ENCODE measurements around the gene MYADML2.
"Not testable (repeated sequence)": the region's sequence is repeated elsewhere in the genome, so short reads cannot be mapped to it uniquely, and the experiment has no call there.

MYADML2 gene

DNA sequence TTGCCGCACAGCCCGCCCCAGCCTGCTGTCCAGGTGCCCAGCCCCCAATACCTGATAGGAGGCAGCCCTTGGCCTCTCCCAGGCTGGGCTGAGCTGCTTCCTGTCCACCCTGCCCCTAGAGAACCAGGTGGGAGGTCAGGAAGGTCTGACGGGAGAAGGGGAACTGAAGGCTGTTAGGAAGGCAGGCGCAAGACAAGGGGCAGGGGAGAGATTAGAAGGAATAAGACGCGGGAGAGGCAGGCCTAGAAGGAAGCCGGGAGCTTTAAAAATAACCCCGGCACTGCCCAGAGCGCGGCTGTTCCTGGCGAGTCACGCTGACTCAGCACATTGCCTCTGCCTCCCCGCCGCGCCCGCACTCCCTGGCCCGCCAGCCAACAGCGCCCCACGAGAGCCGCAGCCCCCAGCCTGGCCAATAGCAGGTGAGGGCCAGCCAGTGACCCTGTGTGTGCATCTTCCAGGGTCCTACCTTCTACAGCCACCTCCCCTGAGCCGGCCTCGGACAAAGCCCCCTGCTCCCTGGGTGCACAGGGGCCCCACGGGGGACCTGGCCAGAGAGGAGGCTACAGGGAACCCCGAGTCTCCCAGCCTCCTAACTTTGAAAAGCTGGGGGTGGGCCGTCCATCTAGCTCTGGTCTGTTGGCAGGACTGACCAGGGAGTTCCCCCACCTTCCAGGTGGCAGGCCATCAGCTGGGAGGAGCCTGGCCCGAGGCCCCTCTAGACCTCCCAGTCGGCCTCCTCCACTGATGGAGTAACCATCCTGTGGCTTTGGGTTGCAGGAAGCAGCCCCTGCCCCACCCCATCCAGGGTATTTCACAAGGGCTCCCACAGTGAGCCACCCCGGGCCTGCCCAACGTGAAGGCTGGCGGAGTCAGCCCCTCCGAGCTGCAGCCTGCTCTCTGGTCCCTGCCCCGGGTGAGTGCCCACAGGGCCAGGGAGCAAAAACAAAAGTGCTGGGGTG lies 23.5 kb downstream of the MYADML2 start:
- DNase-seq, result no peak

DNA sequence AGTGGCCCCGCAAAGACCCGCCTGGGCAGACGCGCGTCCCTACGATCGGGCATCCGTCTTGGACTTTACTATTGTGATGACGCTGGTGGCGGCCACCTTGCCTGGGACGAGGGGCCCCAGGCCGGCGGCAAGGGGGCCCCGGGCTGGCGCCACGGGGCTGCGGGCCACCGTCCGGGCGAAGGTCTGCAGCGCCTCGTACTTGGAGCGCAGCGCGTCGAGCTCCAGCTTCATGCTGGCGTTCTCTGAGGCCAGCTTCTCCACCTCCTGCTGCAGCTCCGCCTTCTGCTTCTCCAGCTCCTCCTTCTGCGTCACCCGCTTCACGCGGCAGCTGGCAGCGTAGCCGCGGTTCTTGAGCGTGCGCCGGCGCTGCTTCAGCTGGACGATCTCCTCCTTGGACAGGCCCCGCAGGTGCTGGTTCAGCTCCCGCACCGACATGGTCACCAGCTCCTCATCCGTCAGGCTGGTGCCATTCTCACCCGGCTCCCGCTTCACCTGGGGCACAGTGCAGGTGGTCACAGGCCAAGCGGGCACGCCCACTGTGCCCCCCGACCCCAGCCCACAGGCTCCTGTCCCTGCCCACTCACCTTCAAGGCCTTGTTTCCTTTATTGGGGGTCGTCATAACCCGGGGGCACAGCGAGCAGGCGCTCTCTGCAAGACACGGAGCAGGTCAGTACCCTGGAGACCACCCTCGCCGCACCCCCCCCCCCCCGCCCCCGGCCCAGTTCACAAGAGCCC lies 24.3 kb downstream of the MYADML2 start:
- DNase-seq, result no peak

DNA sequence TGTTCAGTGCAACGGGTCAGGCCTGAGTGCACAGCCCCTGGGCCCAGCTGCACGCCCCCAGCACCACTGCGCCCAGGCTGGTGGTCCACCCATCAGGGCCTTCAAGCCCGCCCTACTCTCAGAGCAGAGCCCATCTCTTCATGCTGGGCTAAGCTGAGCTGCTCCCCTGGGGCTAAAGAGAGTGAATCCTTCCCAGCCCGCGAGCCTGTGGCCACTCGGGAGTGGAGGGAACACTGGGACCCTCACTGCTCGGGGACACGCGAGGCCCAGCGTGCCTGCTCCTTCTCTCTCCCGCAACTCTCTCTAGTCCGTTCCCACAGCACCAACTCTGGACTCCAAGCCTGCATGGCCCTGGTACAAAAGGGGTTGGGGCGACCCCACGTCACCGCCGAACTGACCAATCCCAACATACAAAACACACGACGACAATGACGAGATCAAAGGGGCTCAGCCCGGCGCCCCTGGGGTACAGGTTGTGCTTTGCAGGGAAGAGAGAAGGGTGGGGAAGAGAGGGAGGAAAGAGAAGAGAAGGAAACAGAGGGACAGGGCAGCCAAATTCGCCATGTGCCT lies 25.0 kb downstream of the MYADML2 start:
- DNase-seq, result no peak

DNA sequence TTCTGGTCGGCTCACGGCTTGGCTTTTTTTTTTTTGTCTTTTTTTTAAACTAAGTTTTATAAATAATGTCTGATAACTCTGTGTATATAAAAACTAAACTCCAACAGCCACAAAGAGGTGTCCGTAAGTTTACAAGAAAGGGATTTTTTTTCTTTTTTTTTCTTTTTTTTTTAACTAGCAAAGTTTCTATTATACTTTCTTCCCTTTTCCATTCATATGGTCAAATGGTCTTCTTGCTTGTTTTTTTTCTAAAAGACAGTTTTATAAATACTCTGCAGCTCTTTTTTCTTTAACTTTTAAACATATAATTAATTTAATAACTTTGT lies 25.5 kb downstream of the MYADML2 start:
- DNase-seq, result no peak

DNA sequence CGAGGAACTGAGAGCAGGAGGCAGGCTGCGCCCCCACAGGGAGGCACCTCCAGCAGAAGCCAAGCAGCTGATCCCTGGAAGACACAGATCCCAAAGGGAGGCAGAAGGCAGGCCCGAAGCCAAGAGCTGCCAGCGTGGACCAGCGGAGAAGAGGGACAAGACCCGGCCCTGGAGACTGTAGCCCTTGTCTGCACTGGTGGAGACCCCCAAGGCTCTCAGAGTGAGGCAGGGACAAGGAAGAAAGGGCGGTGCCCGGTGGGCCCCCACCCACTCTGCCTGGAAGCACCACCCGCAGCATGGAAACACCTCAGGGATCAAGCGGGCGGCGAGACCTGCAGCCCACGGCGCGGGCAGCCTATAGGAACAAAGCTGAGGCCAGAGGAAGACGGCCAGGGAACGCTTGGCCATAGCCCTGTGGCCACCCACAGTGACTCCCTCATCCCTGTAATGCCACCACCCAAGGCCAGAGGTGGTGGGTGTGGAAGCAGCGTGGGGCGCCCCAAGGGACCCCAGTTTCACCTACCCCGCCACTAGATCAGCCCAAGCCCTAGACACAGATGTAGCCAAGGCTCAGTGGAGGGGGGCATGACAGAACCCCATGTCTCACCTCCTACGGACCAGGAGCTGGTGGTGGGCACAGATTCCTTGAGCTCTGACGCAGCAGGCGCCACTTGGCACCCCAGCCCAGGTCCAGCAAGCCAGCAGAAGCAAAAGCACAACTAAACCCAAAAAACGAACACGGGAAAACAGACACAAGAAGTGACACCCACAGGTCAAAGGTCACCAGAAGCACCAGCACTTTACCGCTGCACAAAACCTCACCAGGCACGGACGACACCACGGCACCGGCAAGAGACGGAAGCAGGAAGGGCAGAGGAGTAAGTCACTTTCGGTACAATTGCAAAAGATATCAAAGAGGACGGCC lies 26.2 kb downstream of the MYADML2 start:
- no peak for DNase-seq

DNA sequence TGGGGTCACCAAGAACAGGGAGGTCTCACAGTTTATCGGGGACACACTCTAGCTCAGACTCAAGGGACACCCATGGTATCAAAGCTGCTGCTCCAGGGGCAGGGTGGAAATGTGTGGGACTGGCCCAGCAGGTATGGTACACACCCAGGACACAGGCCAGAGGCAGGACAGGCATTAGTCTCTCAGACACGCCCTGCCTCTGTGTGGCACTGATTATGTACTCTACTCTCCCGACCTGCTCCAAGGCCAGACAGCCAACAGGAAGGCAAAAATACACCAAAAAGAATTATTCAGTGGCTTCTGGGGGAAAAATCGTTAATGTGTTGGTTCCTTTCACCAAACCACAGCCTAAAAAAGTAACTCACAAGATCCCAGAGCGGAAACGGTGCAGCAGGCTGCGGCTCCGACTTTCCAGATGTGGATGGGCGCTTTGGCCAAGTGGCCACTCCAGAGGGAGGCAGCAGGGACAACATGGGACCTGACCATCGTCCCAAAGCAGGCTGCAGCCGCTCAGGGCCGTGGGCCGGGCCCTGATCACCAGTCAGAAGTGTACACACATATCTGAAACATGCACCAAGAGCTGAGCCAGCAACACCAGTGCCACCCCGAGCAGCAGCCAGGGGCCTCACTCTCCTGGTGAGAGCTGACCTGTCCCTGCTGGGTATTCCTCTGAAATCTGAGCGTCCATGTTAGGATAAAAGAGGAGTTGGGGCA lies 28.0 kb downstream of the MYADML2 start:
- no peak for DNase-seq

DNA sequence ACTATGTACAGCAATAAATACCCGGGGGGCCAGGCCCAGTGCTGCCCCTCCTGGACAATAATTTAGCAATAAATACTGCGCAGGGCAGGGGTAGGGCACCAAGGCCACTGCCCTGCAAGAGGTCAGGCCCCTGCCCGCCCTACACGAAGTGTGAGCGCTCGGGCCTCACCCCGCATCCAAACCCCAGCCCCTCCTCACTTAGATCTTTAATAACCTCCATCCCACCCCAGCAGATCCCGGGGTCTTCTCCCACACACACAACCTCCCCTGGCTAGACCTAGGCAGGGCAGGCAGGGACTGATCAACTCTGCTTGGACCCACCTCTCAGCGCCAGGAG lies 28.7 kb downstream of the MYADML2 start:
- DNase-seq, result not testable (repeated sequence)

DNA sequence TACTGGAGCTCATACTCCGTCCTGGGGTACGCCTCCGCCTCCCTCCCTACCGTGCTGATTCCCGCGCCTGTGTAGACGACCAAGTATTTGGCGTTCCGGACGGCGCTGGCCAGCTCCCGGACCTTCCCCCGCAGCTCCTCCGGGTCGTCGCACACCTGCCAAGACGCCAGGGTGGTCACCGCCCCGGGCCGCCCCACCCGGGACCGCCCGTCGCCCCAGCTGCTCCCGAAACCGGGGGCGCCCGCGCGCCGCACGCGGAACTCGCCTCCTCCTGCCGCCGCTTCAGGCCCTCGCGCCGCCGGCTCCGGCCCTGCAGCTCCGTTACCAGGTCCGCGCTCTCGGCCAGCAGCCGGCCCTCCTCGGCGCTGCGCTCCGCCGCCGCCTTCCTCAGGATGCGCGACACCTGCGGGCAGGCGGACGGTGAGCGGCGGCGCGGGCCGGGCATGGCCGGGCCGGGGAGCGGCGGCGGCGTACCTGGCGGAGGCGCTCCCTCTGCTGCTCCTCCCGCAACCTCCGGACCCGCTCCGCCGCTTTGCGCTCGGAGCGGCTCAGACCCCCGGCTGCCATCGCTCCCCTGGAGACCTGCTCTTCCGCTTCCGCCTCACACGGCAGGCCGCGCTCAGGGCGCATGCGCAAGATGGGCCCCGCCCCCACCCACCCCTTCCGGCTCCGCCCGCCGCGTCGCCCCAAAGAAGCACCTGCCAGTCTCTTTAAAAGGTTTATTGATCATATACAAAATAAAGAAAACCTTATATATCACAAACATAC lies 29.3 kb downstream of the MYADML2 start, which contains the start of gene SIRT7:
TSS of gene SIRT7 (minus strand) at position 612 of the 768 bp plus-strand sequence. CDS start at position 567, 45 bp downstream.
- peak; percentile 69 to 74 for DNase-seq

DNA sequence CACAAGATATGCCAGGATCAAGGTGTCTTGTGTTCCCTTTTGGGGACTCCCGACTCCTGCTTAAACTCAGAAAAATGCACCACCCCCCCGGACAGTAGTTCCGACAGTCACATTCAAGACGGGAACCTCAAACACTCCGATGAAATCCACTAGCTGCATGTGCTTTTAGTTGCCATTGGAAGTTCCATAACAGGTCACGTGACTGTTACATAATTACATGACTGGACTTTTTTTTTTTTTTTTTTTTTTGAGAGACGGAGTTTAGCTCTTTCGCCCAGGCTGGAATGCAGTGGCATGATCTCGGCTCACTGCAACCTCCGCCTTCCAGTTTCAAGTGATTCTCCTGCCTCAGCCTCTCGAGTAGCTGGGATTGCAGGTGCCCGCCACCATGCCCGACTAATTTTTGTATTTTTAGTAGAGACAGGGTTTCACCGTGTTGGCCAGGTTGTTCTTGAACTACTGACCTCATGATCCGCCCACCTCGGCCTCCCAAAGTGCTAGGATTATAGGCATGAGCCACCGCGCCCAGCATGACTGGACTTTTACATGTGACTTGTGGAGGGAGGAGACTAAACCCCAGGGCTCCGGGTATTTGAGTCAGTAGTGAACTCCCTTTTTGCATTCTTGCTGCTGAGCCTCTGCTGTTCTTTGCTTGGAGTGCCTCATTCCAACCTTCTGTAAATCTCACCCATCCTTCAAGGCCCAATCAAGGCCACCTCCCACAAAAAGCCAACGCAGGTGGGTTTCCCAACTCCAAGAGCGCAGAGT lies 30.6 kb downstream of the MYADML2 start:
- DNase-seq, result no peak

DNA sequence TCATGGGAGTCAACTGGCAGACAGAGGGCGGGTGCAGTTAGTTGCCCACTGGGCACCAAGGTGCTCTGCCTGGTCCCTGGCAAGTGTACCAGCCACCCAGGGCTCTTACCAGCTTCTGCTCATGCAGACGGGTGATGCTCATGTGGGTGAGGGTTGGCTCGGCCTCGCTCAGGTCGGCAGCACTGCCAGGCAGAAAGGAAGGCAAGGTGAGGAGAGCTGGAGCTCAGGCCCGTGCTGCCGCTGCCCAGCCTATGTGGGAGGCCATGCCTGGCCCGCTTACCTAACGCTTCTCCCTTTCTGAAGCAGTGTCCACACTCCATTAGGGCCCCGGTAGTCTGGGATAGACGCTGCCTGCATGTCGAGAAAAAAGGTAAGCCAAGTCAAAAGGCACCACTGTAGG lies 31.7 kb downstream of the MYADML2 start:
- no peak for DNase-seq

DNA sequence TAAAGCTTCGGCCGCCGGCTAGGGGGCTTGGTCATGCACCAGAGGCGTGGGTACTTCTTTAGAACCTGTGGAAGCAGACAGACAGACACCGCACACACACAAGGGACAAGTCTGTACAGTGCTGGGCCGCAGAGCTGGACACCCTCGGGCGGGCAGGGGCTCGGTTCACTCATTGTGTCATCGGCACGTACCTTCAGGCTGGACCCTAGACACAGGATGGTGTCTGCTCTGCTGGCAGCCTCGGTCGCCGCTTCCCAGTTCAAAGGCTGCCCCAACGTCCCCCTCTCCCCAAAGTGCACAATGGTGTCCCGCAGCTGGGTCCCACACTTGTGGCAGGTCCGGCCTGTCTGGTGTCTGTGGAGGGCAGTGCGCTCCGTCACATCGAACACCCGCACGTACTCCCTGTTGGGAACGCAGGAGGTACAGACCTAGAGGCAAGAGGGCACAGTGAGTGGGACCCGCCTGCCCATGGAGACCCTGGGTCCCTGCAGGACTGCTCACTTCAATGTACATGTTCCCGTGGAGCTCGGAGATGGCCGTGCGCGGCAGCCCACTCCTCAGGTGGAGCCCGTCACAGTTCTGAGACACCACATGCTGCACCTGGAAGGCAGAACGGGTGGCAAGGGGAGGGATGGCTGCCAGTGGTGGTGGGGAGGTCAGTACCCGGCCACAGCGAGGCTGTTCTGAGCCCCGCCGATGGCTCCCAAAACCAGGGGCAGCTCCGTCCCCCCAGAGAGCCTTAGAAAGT lies 32.8 kb downstream of the MYADML2 start:
- no peak for DNase-seq

DNA sequence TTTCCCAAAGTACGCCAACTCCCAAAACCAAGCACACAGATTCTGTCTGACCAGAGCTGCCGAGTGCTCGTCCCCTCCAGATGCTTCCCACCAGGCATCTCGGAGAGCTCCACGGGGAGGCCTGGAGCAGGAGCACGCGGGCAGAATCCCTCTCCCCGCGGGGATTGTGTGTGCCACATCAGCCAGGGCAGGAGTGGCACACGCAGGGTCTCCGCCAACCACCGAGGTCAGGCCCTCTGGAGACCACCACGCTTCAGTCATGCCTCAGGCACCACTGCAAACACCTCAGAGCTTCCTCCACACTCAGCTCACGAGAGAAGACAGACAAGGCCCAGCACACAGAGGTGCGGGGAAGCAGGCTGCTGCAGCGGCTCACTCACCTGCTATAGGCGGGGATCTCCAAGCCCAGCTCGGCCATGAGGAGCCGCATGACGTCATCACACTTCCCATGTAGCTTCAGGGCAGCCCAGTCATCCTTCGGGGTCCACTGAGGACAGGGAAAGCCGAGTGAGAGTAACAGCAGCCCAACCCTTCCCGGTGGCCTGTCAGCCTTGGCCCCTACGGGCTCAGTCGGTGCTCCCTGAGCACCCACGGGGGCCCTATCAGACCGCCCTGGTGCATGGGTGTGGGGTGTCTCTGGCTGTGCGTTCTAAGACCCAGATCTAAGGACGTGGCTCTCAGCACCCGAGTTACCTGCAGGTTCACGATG lies 33.5 kb downstream of the MYADML2 start:
- no peak for DNase-seq

DNA sequence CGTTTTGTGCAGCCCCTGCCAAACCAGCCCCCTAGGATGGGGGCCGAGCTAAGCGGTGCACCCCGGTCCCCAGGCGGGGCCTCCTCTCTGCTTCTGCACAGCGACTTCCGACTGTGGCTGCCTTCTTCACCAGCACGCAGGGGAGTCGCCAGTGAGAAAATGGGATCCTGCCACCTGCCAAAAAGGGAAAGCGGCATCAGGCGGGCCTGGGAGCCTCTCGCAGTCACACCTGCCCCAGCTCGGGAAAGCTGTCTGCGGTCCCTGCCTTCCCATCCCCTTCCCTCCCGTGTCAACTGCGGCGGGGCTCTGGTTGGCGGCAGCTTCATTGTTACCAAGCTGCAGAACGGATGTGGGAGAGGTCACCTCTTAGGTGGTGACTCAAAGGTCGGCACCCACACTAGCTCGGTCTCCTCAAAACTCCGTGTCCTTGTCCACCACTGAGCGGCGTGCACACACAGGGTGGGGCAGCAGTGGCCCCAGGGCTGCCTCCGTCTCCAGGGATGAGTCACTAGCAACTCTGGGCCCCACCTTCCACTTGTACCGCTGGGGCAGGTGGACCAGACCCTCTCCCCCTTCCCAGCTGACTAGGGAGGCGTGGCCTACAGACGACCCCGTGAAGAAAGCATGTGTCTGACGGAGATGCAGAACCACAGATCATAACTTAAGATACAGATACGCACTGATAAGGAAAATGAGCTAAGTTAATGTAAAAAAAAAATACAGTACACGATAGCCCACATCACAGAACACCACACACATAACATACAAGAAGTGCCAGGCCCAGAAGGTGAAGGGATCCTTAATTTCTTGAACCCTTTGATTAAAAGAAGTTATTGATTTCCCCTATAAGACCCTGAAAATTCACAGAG lies 34.4 kb downstream of the MYADML2 start:
- no peak for DNase-seq

DNA sequence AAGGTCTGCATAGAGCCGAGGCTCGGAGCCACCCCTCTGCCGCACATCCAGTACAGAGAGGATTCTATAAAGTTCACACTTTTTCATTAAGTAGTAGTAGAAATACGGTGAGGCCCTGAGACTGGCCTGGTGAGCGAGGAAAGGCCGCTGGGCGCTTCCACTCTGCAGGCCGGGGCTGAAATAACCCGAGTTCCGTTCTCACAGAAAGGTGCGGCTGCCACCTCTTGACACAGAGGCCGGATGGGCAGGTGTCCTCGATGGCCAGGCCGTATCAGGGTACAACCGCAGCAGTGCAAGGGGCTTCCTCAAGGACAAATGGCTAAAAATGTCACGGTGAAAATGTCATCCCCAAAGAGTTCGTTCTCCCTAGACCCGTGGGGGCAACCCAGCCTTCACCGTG lies 35.1 kb downstream of the MYADML2 start:
- no peak for DNase-seq

DNA sequence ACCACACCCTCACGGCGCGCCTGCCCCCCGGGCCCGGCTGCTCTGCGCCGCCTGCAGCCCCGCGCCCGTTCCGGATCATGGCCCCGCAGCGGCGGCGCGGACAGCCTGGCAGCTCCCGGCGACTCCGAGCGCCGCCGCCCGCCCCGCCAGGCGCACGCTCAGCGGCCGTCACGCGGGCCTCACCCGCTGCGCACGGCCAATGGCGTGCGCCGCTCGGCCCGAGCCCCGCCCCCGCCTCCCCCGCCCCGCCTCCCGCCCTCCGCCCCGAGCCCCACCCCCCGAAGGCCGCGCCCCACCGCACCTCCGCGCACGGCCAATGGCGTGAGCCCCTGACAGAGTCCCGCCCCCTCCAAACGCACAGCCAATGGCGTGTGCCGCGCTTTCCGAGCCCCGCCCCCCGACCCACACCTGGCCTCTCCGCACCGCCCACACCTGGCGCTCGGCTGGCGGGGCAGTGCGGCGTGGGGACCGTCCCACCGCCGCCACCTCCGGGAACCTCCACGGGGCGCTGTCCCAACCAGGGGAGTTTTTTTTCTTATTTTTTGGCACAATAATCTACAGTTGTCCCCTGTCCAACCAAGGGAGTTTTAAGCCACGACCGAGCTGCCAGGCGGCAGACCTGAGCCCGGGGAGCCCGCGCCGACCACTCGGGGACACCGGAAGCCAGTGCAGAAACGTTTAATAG lies 35.6 kb downstream of the MYADML2 start, which contains the start of gene PCYT2:
TSS of gene PCYT2 (minus strand) at position 123 of the 685 bp plus-strand sequence. CDS start at position 79, 44 bp downstream.
- peak; percentile 91 to 93 for DNase-seq

DNA sequence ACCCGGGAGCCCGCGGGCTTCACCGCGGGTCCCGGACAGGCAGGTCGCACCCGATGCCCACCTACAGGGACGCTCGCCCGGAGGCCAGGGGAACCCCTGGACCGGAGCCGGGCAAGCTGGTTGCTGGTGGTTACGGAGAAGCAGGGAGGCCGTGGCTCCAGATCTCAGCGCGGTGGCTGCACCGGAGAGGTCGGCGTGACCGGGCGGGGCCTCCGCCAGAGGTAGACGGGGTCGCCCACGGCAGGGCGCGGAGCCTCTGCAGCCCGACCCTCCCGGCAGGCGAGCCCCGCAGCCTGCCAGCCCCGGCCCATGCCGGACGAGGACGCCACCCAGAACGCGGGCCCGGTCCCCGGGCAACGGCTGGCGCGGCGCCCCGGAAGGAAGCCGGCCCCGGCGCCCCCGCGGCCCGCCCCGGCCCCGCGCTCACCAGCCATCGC lies 36.2 kb downstream of the MYADML2 start:
- DNase-seq, result no peak
